ENCODE data around the gene UBAC2. TPM values are rescaled to one million over a fixed set of nuclear protein-coding genes. Genes with fewer than 3 reads are reported as not detected.

Gene UBAC2
- total RNA-seq, 1 donor from 2014 or later, result 59.8 TPM

- Mint-ChIP-seq H3K36me3 (ENCODE audit: low read depth) (peaks cover 16% of the 10 kb centered on the region), H3K9me3 (peaks cover 3% of the 10 kb centered on the region), H3K27me3 (ENCODE audit: low read depth) (no peaks in the 10 kb centered on the region), H3K4me3 (no peak overlapping the region), H3K4me1 (no peaks in the 10 kb centered on the region), H3K27ac (ENCODE audit: unreplicated experiment) (no peak overlapping the region)
- no peak for DNase-seq (ENCODE audit: low read depth, low spot score)
- TF ChIP-seq, protein P1, sequence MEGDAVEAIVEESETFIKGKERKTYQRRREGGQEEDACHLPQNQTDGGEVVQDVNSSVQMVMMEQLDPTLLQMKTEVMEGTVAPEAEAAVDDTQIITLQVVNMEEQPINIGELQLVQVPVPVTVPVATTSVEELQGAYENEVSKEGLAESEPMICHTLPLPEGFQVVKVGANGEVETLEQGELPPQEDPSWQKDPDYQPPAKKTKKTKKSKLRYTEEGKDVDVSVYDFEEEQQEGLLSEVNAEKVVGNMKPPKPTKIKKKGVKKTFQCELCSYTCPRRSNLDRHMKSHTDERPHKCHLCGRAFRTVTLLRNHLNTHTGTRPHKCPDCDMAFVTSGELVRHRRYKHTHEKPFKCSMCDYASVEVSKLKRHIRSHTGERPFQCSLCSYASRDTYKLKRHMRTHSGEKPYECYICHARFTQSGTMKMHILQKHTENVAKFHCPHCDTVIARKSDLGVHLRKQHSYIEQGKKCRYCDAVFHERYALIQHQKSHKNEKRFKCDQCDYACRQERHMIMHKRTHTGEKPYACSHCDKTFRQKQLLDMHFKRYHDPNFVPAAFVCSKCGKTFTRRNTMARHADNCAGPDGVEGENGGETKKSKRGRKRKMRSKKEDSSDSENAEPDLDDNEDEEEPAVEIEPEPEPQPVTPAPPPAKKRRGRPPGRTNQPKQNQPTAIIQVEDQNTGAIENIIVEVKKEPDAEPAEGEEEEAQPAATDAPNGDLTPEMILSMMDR (conservative IDR thresholded peaks at IDR 0.05), result no peak
These were observed 165.7 kb downstream of the UBAC2 start for GRCh38 chr13:99366075-99366987.

- TF ChIP-seq, protein P1 (conservative IDR thresholded peaks at IDR 0.05), result no peak
- DNase-seq (ENCODE audit: low read depth, low spot score), result no peak
- Mint-ChIP-seq H3K27me3 (ENCODE audit: low read depth) (no peaks in the 10 kb centered on the region), H3K9me3 (no peaks in the 10 kb centered on the region), H3K4me1 (no peaks in the 10 kb centered on the region), H3K27ac (ENCODE audit: unreplicated experiment) (no peak overlapping the region), H3K4me3 (no peak overlapping the region), H3K36me3 (ENCODE audit: low read depth) (peaks cover 12% of the 10 kb centered on the region)
These were observed 166.5 kb downstream of the UBAC2 start for GRCh38 chr13:99367106-99367616.

DNA sequence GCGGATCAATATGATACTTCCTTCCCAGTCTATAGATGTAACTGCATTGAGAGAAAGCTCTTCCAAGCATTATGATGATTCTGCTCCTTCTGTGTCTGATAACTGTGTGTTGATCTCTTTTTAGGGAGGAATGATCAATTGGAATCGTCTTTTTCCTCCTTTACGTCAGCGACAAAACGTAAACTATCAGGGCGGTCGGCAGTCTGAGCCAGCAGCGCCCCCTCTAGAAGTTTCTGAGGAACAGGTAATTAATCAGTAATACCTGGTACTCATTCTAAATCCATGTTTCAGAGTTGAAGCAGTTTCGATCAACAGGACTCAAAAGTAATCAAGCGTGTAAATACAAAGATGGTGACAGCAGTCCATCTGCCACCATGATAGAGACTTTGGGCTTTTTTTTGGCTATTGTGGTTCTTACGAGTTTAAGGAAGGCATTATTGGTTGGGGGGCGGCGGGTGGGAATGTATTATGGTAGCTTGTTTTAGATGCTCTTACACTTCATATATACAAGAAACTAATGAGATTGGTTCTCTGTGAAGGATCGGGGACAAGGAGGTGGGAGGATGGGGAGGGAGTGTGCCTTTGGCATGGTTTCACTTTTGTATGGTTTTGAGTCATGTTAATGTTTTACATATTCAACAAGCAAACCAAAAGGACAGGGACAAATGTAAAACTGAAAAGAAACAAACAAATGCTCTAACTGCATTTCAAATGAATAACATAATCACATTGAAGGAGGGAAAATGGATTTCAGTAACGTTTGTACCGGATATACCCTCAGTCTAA lies 167.2 kb downstream of the UBAC2 start:
- H3K36me3 Mint-ChIP-seq (ENCODE audit: low read depth), result peaks cover 11% of the 10 kb centered on the region
- H3K4me3 Mint-ChIP-seq, result no peak overlapping the region
- no peaks in the 10 kb centered on the region for H3K27me3 Mint-ChIP-seq (ENCODE audit: low read depth)
- TF ChIP-seq, protein P1 (conservative IDR thresholded peaks at IDR 0.05), result no peak
- H3K27ac Mint-ChIP-seq (ENCODE audit: unreplicated experiment), result no peak overlapping the region
- DNase-seq (ENCODE audit: low read depth, low spot score), result no peak
- H3K9me3 Mint-ChIP-seq, result no peaks in the 10 kb centered on the region
- H3K4me1 Mint-ChIP-seq, result no peaks in the 10 kb centered on the region

- H3K36me3 Mint-ChIP-seq (ENCODE audit: low read depth), result peaks cover 15% of the 10 kb centered on the region
- H3K4me3 Mint-ChIP-seq, result no peak overlapping the region
- H3K9me3 Mint-ChIP-seq, result no peaks in the 10 kb centered on the region
- TF ChIP-seq, protein P1 (conservative IDR thresholded peaks at IDR 0.05), result no peak
- H3K4me1 Mint-ChIP-seq, result no peaks in the 10 kb centered on the region
- H3K27ac Mint-ChIP-seq (ENCODE audit: unreplicated experiment), result no peak overlapping the region
- no peak for DNase-seq (ENCODE audit: low read depth, low spot score)
- no peaks in the 10 kb centered on the region for H3K27me3 Mint-ChIP-seq (ENCODE audit: low read depth)
These were observed 170.0 kb downstream of the UBAC2 start for GRCh38 chr13:99370481-99371275.

DNA sequence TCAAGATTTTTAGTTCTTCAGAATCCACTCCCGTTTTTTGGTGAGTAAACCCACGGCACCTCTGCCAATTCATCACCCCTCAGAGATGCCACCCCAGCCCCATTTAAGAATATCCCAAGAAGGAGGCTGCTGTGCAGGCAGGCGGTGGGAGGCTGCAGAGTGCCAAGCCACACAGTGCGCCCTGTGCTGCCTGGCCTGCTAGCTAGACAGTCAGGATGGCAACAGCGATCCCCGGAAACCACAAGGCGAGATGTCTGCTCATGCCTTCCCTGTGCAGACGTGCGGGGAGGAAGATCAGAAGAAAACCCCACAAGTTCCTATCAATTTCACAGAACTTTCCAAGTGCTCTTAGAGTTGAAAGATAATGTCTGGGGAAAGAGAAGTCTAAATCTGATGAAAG lies 171.3 kb downstream of the UBAC2 start:
- DNase-seq (ENCODE audit: low read depth, low spot score), result no peak
- H3K4me1 Mint-ChIP-seq, result no peaks in the 10 kb centered on the region
- peaks cover 16% of the 10 kb centered on the region for H3K36me3 Mint-ChIP-seq (ENCODE audit: low read depth)
- no peak overlapping the region for H3K27ac Mint-ChIP-seq (ENCODE audit: unreplicated experiment)
- no peaks in the 10 kb centered on the region for H3K9me3 Mint-ChIP-seq
- no peak overlapping the region for H3K4me3 Mint-ChIP-seq
- no peaks in the 10 kb centered on the region for H3K27me3 Mint-ChIP-seq (ENCODE audit: low read depth)
- TF ChIP-seq, protein P1 (conservative IDR thresholded peaks at IDR 0.05), result no peak

All from neural crest cell (in vitro differentiated cells).